ENCODE results near the gene CWC25. TPM values are rescaled to one million over a fixed set of nuclear protein-coding genes. Genes with fewer than 3 reads are reported as not detected.

CWC25 gene
- total RNA-seq, 1 donor from 2014 or later: 11.8 TPM

DNA sequence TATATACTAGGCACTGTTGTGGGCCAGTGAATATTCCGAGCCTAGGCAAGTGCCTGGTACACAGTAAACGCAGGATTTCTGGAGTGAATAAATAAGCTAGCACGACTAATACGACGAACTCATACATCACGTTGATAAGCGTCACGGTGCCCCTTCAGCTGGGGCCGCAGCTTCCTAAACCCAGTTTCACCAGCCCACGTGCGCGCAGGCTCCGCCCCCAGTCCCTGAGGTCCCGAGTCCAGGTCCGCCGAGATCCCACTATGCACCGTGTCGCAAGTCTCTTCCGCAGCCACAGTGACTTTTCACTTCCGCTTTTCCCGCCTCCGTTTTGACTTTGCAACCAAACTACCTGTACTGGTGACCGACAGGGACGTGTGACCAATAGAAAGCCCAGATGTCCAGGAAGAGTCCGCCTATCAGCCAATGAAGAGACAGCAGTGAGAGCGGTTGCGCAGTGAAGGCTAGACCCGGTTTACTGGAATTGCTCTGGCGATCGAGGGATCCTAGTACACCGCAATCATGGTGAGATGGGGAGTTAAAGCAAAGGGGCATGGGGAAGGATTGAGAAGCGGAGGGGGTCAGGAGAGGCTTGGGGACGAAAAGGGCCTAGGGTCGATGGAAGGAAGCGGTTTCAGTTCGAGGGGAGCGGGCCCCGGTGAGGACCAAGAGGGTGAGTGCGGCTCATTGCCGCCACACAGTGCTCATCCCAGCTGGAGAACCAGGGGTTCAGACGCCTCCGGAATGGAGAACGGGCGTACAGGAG, 72.6 kb downstream of the CWC25 start, which contains the start of gene PSMB3:
Gene PSMB3 (plus strand): TSS at position 434 of the 763 bp plus-strand sequence. CDS start 86 bp downstream, at position 520.
- Mint-ChIP-seq H3K4me1 (ENCODE audit: low read depth) (peaks cover 39% of the 10 kb centered on the region), H3K9me3 (ENCODE audit: low read depth) (no peaks in the 10 kb centered on the region), H3K36me3 (ENCODE audit: low read depth) (peaks cover 3% of the 10 kb centered on the region), H3K4me3 (ENCODE audit: unreplicated experiment) (peak within 1 kb of the TSS; percentile 93), H3K27ac (ENCODE audit: unreplicated experiment) (peak within 1 kb of the TSS; percentile 95), H3K27me3 (ENCODE audit: low read depth) (no peaks in the 10 kb centered on the region)
- TF ChIP-seq, protein P1, sequence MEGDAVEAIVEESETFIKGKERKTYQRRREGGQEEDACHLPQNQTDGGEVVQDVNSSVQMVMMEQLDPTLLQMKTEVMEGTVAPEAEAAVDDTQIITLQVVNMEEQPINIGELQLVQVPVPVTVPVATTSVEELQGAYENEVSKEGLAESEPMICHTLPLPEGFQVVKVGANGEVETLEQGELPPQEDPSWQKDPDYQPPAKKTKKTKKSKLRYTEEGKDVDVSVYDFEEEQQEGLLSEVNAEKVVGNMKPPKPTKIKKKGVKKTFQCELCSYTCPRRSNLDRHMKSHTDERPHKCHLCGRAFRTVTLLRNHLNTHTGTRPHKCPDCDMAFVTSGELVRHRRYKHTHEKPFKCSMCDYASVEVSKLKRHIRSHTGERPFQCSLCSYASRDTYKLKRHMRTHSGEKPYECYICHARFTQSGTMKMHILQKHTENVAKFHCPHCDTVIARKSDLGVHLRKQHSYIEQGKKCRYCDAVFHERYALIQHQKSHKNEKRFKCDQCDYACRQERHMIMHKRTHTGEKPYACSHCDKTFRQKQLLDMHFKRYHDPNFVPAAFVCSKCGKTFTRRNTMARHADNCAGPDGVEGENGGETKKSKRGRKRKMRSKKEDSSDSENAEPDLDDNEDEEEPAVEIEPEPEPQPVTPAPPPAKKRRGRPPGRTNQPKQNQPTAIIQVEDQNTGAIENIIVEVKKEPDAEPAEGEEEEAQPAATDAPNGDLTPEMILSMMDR (IDR thresholded peaks at IDR 0.05): no peak
- peak; percentile 97 for DNase-seq (ENCODE audit: low spot score)

DNA sequence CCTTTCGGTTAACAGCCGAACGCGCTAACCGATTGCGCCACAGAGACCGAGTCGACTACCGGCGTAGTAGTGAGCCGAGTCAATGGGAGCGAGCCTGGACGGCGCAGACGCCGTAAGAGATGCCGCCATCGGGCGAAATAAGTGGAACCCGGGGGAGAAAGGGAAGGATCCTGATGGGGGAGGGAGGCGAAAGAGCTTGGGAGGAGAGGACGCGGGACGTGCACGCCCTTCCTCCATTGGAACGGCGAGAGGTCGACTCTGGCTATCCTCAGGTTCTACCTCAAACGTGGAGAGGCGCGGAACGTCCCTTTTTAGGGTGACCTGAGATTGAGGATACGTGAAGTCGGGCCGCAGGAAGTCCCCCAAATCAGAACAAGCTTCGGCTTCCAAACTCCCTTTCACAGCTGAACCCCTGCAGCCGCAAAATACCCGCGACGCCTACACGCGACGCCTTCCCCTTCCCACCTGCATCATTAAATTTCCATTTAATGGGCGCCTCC, 73.3 kb downstream of the CWC25 start:
- H3K27ac Mint-ChIP-seq (ENCODE audit: unreplicated experiment): peak overlapping the region; percentile 95
- peak overlapping the region; percentile 93 for H3K4me3 Mint-ChIP-seq (ENCODE audit: unreplicated experiment)
- H3K4me1 Mint-ChIP-seq (ENCODE audit: low read depth): peaks cover 40% of the 10 kb centered on the region
- H3K9me3 Mint-ChIP-seq (ENCODE audit: low read depth): no peaks in the 10 kb centered on the region
- peaks cover 3% of the 10 kb centered on the region for H3K36me3 Mint-ChIP-seq (ENCODE audit: low read depth)
- no peaks in the 10 kb centered on the region for H3K27me3 Mint-ChIP-seq (ENCODE audit: low read depth)
- no peak for DNase-seq (ENCODE audit: low spot score)
- TF ChIP-seq, protein P1 (IDR thresholded peaks at IDR 0.05): no peak

DNA sequence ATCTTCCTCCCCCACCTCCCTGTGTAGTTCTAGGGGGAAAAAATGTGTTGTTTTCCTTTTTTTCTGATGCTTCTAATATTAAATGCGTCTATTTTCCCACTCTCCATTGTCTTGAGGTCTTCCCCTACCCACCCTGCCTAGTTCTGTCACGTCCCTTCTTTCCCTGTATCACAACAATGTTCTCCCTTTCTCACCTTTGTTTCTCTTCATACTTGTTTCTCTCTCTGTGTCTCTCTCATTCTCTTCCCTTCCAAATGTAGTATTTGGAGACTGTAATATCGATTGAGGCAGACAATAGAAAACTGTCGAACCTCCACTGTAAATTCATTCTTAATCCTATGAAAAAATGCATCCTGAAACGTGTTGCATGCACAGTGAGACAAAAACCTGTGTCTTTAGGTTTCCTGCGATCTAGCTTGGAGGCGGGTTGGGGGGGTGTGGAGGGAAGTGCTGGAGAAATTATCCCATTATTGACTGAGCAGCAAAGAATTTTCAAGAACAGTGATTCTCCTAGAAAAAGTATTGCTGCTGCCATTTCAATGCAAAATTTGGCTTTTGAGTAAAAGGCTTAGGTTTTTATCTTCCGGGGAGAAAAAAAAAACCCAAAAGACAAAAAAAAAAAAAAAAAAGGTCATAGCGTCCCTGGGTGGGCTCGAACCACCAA, 73.8 kb downstream of the CWC25 start:
- H3K4me3 Mint-ChIP-seq (ENCODE audit: unreplicated experiment): peak overlapping the region; percentile 93

More for the DNA sequence above, 73.8 kb downstream of the CWC25 start:
- Mint-ChIP-seq H3K36me3 (ENCODE audit: low read depth) (peaks cover 3% of the 10 kb centered on the region), H3K4me1 (ENCODE audit: low read depth) (peaks cover 46% of the 10 kb centered on the region), H3K27me3 (ENCODE audit: low read depth) (no peaks in the 10 kb centered on the region), H3K9me3 (ENCODE audit: low read depth) (no peaks in the 10 kb centered on the region), H3K27ac (ENCODE audit: unreplicated experiment) (peak overlapping the region; percentile 42)
- TF ChIP-seq, protein P1 (IDR thresholded peaks at IDR 0.05): no peak
- DNase-seq (ENCODE audit: low spot score): no peak

Small RNA genes within 50 kb of the gene (microRNA-seq; reads per million reads assigned to microRNA genes)
- gene MIR4727 (ENCODE audit: borderline number of aligned reads): not detected

Other genes starting within 250 kb of the CWC25 start
- gene SRCIN1, start 219.4 kb downstream of the CWC25 start, total RNA-seq: 0.30 to 0.51 TPM in 2 of 3 replicates, not detected in the other
- gene EPOP, start 150.4 kb downstream of the CWC25 start, total RNA-seq: 1.2 to 3.4 TPM (median 2.8 TPM) in 3 replicates
- 44.9 to 64.2 TPM (median 50.0 TPM) in 3 replicates for gene MLLT6, start 120.0 kb downstream of the CWC25 start, total RNA-seq
- gene CISD3, start 95.0 kb downstream of the CWC25 start, total RNA-seq: 17.2 to 18.4 TPM (median 17.9 TPM) in 3 replicates
- 50.7 to 56.1 TPM (median 55.2 TPM) in 3 replicates for gene PCGF2, start 77.0 kb downstream of the CWC25 start, total RNA-seq
- 118 to 156 TPM (median 120 TPM) in 3 replicates for gene PSMB3, start 72.6 kb downstream of the CWC25 start, total RNA-seq
- 55.5 to 66.8 TPM (median 58.7 TPM) in 3 replicates for gene PIP4K2B, start 25.8 kb downstream of the CWC25 start, total RNA-seq
- gene RPL23, start 28.4 kb upstream of the CWC25 start, total RNA-seq: 916 to 959 TPM (median 937 TPM) in 3 replicates
- gene LASP1, start 44.7 kb upstream of the CWC25 start, total RNA-seq: 444 to 599 TPM (median 593 TPM) in 3 replicates
- not detected in 3 replicates for gene FBXO47, start 142.1 kb upstream of the CWC25 start, total RNA-seq

All from chondrocyte (in vitro differentiated cells).